Stimulated activated CD8-positive, alpha-beta memory T cell treated with anti-CD3 and anti-CD28 coated beads, Interleukin-7, amount 100 ng/mL, for 4 hours (primary cell): ENCODE results near the gene CCDC149.
"Not testable (repeated sequence)": the region's sequence is repeated elsewhere in the genome, so short reads cannot be mapped to it uniquely, and the experiment has no call there.

Experiments
- DNase-seq, 2 donors: peaks; one replicate each; pipeline ENCODE4 v3.0.0-alpha.2; 2020; ENCODE audit warnings: low read depth in 2 of 2

The CCDC149 gene

GRCh38 chr4:24917076-24917856 lies 4.4 kb upstream of the CCDC149 start:
- no peak for DNase-seq

- no peak for DNase-seq
Observed at GRCh38 chr4:24915121-24915922, 2.5 kb upstream of the CCDC149 start.

GRCh38 chr4:24914460-24914859 lies 1.6 kb upstream of the CCDC149 start:
- DNase-seq: no peak

GRCh38 chr4:24913119-24913485 lies 260 bp upstream of the CCDC149 start:
- no peak for DNase-seq

GRCh38 chr4:24910499-24910898 lies 2.3 kb downstream of the CCDC149 start:
- DNase-seq: no peak

GRCh38 chr4:24909606-24910005 lies 3.2 kb downstream of the CCDC149 start:
- not testable (repeated sequence) for DNase-seq

- DNase-seq: no peak
Observed at GRCh38 chr4:24897639-24898038, 15.2 kb downstream of the CCDC149 start.

- DNase-seq: no peak
Observed at GRCh38 chr4:24896977-24897376, 15.9 kb downstream of the CCDC149 start.

- DNase-seq: no peak
Observed at GRCh38 chr4:24896056-24896455, 16.8 kb downstream of the CCDC149 start.

GRCh38 chr4:24895461-24895860 lies 17.4 kb downstream of the CCDC149 start:
- DNase-seq: no peak

- DNase-seq: no peak
Observed at GRCh38 chr4:24894846-24895245, 18.0 kb downstream of the CCDC149 start.

- DNase-seq: no peak
Observed at GRCh38 chr4:24894243-24894642, 18.6 kb downstream of the CCDC149 start.

GRCh38 chr4:24892778-24893177 lies 20.1 kb downstream of the CCDC149 start:
- no peak for DNase-seq

- no peak for DNase-seq
Observed at GRCh38 chr4:24892278-24892677, 20.6 kb downstream of the CCDC149 start.

GRCh38 chr4:24890561-24891126 lies 22.2 kb downstream of the CCDC149 start:
- DNase-seq: no peak

GRCh38 chr4:24889991-24890390 lies 22.9 kb downstream of the CCDC149 start:
- DNase-seq: no peak

GRCh38 chr4:24888475-24889344 lies 24.1 kb downstream of the CCDC149 start:
- no peak for DNase-seq

- no peak for DNase-seq
Observed at GRCh38 chr4:24887881-24888430, 24.9 kb downstream of the CCDC149 start.

GRCh38 chr4:24886596-24886995 lies 26.2 kb downstream of the CCDC149 start:
- no peak for DNase-seq

- DNase-seq: no peak
Observed at GRCh38 chr4:24885342-24885741, 27.5 kb downstream of the CCDC149 start.

- DNase-seq: no peak
Observed at GRCh38 chr4:24884902-24885301, 27.9 kb downstream of the CCDC149 start.
